ENCODE data around the gene RDX.

Gene RDX

GRCh38 chr11:110131386-110132123 is 164.9 kb downstream of the RDX start:
- DNase-seq: peak; percentile 48
- no peak for TF ChIP-seq CTCF (IDR thresholded peaks at IDR 0.05; ENCODE audit: low read depth, low read length)
- Histone ChIP-seq H3K4me1 (peaks cover 10% of the 10 kb centered on the region), H3K36me3 (peaks cover under 1% of the 10 kb centered on the region), H3K4me3 (ENCODE audit: low read depth, low read length) (peak overlapping the region; percentile 55), H3K9me3 (no peaks in the 10 kb centered on the region), H3K27me3 (no peaks in the 10 kb centered on the region)

- H3K4me3 ChIP-seq (ENCODE audit: low read depth, low read length): peak overlapping the region; percentile 55
- TF ChIP-seq CTCF (IDR thresholded peaks at IDR 0.05; ENCODE audit: low read depth, low read length): no peak
- H3K4me1 ChIP-seq: peaks cover 10% of the 10 kb centered on the region
- DNase-seq: peak; percentile 90
- no peaks in the 10 kb centered on the region for H3K27me3 ChIP-seq
- no peaks in the 10 kb centered on the region for H3K36me3 ChIP-seq
- no peaks in the 10 kb centered on the region for H3K9me3 ChIP-seq
These were observed 165.7 kb downstream of the RDX start for GRCh38 chr11:110130642-110131238.

- H3K4me1 ChIP-seq: peaks cover 10% of the 10 kb centered on the region
- H3K4me3 ChIP-seq (ENCODE audit: low read depth, low read length): no peak overlapping the region
- TF ChIP-seq CTCF (IDR thresholded peaks at IDR 0.05; ENCODE audit: low read depth, low read length): no peak
- no peak for DNase-seq
- H3K9me3 ChIP-seq: no peaks in the 10 kb centered on the region
- H3K27me3 ChIP-seq: no peaks in the 10 kb centered on the region
- H3K36me3 ChIP-seq: no peaks in the 10 kb centered on the region
These were observed 168.3 kb downstream of the RDX start for GRCh38 chr11:110128161-110128560.

GRCh38 chr11:110126936-110127335 is 169.5 kb downstream of the RDX start:
- Histone ChIP-seq H3K27me3 (no peaks in the 10 kb centered on the region), H3K36me3 (no peaks in the 10 kb centered on the region), H3K9me3 (no peaks in the 10 kb centered on the region), H3K4me1 (peaks cover 10% of the 10 kb centered on the region), H3K4me3 (ENCODE audit: low read depth, low read length) (no peak overlapping the region)
- TF ChIP-seq CTCF (IDR thresholded peaks at IDR 0.05; ENCODE audit: low read depth, low read length): no peak
- DNase-seq: no peak

GRCh38 chr11:110125632-110126031 is 170.8 kb downstream of the RDX start:
- DNase-seq: no peak
- Histone ChIP-seq H3K27me3 (no peaks in the 10 kb centered on the region), H3K4me1 (peaks cover 6% of the 10 kb centered on the region), H3K9me3 (no peaks in the 10 kb centered on the region), H3K4me3 (ENCODE audit: low read depth, low read length) (no peak overlapping the region), H3K36me3 (no peaks in the 10 kb centered on the region)
- TF ChIP-seq CTCF (IDR thresholded peaks at IDR 0.05; ENCODE audit: low read depth, low read length): no peak

All from BE2C (cell line).